Measurements from ENCODE around the gene MOV10L1. TPM values are rescaled to one million over a fixed set of nuclear protein-coding genes. Genes with fewer than 3 reads are reported as not detected.

MOV10L1 gene
- total RNA-seq, 4 donors from 2014 or later, result 0.23 to 0.83 (median 0.40) TPM

DNA sequence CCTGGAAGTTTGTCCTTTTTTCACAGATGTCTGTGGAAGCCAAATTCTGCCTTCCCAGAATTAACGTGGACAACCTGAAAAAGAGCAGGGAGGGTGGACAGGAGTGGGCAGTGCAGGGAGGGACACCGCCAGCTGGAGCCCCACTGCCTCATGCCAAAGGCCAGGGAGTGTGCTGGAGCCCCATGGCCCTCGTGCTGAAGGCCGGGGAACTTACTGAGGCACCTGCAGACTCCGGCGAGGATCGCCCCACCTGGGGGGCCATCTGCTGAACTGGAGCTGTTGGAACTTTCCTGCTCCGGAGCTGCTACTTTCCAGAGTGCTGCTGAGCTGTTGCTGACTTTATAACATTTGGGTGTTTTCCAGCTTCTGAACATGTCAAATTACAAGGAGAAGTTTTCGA is 35.2 kb downstream of the MOV10L1 start:
- TF ChIP-seq POLR2A (IDR thresholded peaks at IDR 0.05; ENCODE audit: low read depth), result no peak
- no peak for TF ChIP-seq POLR2AphosphoS5 (IDR thresholded peaks at IDR 0.05)
- no peak for TF ChIP-seq EP300 (IDR thresholded peaks at IDR 0.05)
- TF ChIP-seq CTCF (IDR thresholded peaks at IDR 0.05), result no peak
- WGBS, result 87% methylated on average over 9 of the region's 9 CpGs
- intact Hi-C loops (cut with DNase I), result no loop called here
- H3K27me3 ChIP-seq, result peaks cover 0 to 23% (median 0%) of the 10 kb centered on the region in 4 donors
- no peaks in the 10 kb centered on the region for H3K36me3 ChIP-seq
- H3K4me3 ChIP-seq, result no peak overlapping the region
- no peak for DNase-seq (ENCODE audit: extremely low spot score)
- H3K4me1 ChIP-seq, result no peaks in the 10 kb centered on the region
- no peak overlapping the region for H3K27ac ChIP-seq (replicated peaks in 1 of 4)
- H3K9me3 ChIP-seq, result peaks cover 0 to 16% (median 14%) of the 10 kb centered on the region in 4 donors

GRCh38 chr22:50129121-50129736 is 39.4 kb downstream of the MOV10L1 start:
- Histone ChIP-seq H3K9me3 (peaks cover 0 to 6% (median 0%) of the 10 kb centered on the region in 4 donors), H3K36me3 (no peaks in the 10 kb centered on the region), H3K27ac (replicated peaks in 1 of 4) (no peak overlapping the region), H3K4me3 (no peak overlapping the region), H3K27me3 (peaks cover 0 to 9% (median 0%) of the 10 kb centered on the region in 4 donors), H3K4me1 (no peaks in the 10 kb centered on the region)
- intact Hi-C loops (cut with DNase I), result no loop called here
- TF ChIP-seq POLR2AphosphoS5 (IDR thresholded peaks at IDR 0.05) (no peak), EP300 (IDR thresholded peaks at IDR 0.05) (no peak), POLR2A (IDR thresholded peaks at IDR 0.05; ENCODE audit: low read depth) (no peak), CTCF (IDR thresholded peaks at IDR 0.05) (no peak)
- DNase-seq (ENCODE audit: extremely low spot score), result no peak
- 91% methylated on average over 10 of the region's 10 CpGs for WGBS

DNA sequence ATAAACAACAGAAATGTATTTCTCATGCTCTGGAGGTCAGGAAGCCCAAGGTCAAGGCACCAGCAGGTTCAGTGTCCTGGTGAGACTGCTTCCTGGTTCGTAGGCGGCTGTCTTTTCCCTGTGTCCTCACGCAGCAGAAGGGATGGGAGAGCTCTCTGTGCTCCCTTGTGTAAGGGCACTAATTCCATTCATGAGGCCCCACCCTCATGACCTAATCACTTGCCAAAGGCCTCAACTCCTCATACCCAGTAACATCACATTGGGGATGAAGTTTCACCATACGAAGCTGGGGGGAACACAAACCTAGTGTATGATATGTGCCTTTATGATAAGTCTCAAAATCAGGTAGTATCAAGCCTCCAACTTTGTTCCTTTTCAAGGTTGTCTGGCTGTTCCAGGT is 42.1 kb downstream of the MOV10L1 start:
- Histone ChIP-seq H3K4me3 (no peak overlapping the region), H3K4me1 (peaks cover 0 to 6% (median 0%) of the 10 kb centered on the region in 4 donors), H3K9me3 (peaks cover 0 to 6% (median 0%) of the 10 kb centered on the region in 4 donors), H3K27me3 (peaks cover 0 to 4% (median 0%) of the 10 kb centered on the region in 4 donors), H3K36me3 (no peaks in the 10 kb centered on the region), H3K27ac (replicated peaks in 1 of 4) (no peak overlapping the region)
- no peak for TF ChIP-seq POLR2A (IDR thresholded peaks at IDR 0.05; ENCODE audit: low read depth)
- no peak for TF ChIP-seq POLR2AphosphoS5 (IDR thresholded peaks at IDR 0.05)
- no peak for TF ChIP-seq CTCF (IDR thresholded peaks at IDR 0.05)
- no peak for TF ChIP-seq EP300 (IDR thresholded peaks at IDR 0.05)
- 90% methylated on average over 4 of the region's 4 CpGs for WGBS
- no peak for DNase-seq (ENCODE audit: extremely low spot score)
- intact Hi-C loops (cut with DNase I), result no loop called here

DNA sequence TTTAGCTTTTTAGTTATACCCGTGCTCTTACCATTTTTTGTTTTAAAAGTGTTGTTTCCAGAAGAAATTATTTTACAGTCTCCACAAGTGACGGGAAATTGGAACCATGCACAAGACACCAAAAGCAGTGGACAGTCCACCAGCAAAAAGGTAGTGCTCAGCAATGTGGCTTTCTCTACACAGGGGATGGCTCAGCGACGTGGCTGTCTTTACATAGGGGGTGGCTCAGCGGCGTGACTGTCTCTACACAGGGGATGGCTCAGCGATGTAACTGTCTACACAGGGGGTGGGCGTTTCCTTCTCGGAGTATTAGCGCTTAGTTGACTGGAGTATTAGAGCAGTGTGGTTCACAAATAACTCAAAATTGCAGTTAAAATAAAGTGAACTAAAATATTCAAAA is 44.7 kb downstream of the MOV10L1 start:
- H3K4me1 ChIP-seq, result peaks cover 0 to 7% (median 0%) of the 10 kb centered on the region in 4 donors
- no peak for DNase-seq (ENCODE audit: extremely low spot score)
- H3K36me3 ChIP-seq, result no peaks in the 10 kb centered on the region
- peaks cover 0 to 6% (median 0%) of the 10 kb centered on the region in 4 donors for H3K9me3 ChIP-seq
- no peak for TF ChIP-seq CTCF (IDR thresholded peaks at IDR 0.05)
- no peak for TF ChIP-seq POLR2A (IDR thresholded peaks at IDR 0.05; ENCODE audit: low read depth)
- no peak for TF ChIP-seq POLR2AphosphoS5 (IDR thresholded peaks at IDR 0.05)
- no peak for TF ChIP-seq EP300 (IDR thresholded peaks at IDR 0.05)
- H3K27ac ChIP-seq (replicated peaks in 1 of 4), result no peak overlapping the region
- H3K4me3 ChIP-seq, result no peak overlapping the region
- no peaks in the 10 kb centered on the region for H3K27me3 ChIP-seq
- 89% methylated on average over 10 of the region's 10 CpGs for WGBS
- intact Hi-C loops (cut with DNase I), result no loop called here

Measured in esophagus muscularis mucosa (tissue), 4 donors.